UCSD-AML1 (cell line): ENCODE results near the gene TRDN.
"Not testable (repeated sequence)": the region's sequence is repeated elsewhere in the genome, so short reads cannot be mapped to it uniquely, and the experiment has no call there.

Experiments
- DNase-seq: peaks from one replicate; lab custom pipeline; 2025; ENCODE audit not compliant: unreplicated experiment; lab: John Stamatoyannopoulos, UW

The TRDN gene

GRCh38 chr6:123309130-123309529 lies 327.6 kb downstream of the TRDN start:
- DNase-seq: no peak

GRCh38 chr6:123306334-123306733 lies 330.4 kb downstream of the TRDN start:
- no peak for DNase-seq

- no peak for DNase-seq
These were observed 341.1 kb downstream of the TRDN start for GRCh38 chr6:123295672-123296071.

- DNase-seq: no peak
These were observed 341.6 kb downstream of the TRDN start for GRCh38 chr6:123295181-123295580.

GRCh38 chr6:123288649-123289048 lies 348.1 kb downstream of the TRDN start:
- no peak for DNase-seq

GRCh38 chr6:123276546-123276980 lies 360.2 kb downstream of the TRDN start:
- no peak for DNase-seq

- no peak for DNase-seq
These were observed 372.8 kb downstream of the TRDN start for GRCh38 chr6:123263981-123264380.

- DNase-seq: no peak
These were observed 396.1 kb downstream of the TRDN start for GRCh38 chr6:123240626-123241025.

- no peak for DNase-seq
These were observed 403.4 kb downstream of the TRDN start for GRCh38 chr6:123233336-123233735.

- not testable (repeated sequence) for DNase-seq
These were observed 409.0 kb downstream of the TRDN start for GRCh38 chr6:123227789-123228188.

- DNase-seq: no peak
These were observed 410.4 kb downstream of the TRDN start for GRCh38 chr6:123226398-123226797.

GRCh38 chr6:123224077-123224476 lies 412.7 kb downstream of the TRDN start:
- DNase-seq: no peak

- DNase-seq: no peak
These were observed 413.3 kb downstream of the TRDN start for GRCh38 chr6:123223461-123223860.

GRCh38 chr6:123215211-123215610 lies 421.5 kb downstream of the TRDN start:
- no peak for DNase-seq

GRCh38 chr6:123214433-123214832 lies 422.3 kb downstream of the TRDN start:
- DNase-seq: no peak

GRCh38 chr6:123213921-123214320 lies 422.8 kb downstream of the TRDN start:
- no peak for DNase-seq

GRCh38 chr6:123211777-123212545 lies 424.8 kb downstream of the TRDN start:
- DNase-seq: no peak

- DNase-seq: no peak
These were observed 426.1 kb downstream of the TRDN start for GRCh38 chr6:123210645-123211044.

- DNase-seq: no peak
These were observed 428.7 kb downstream of the TRDN start for GRCh38 chr6:123207967-123208510.

GRCh38 chr6:123203928-123204327 lies 432.8 kb downstream of the TRDN start:
- DNase-seq: no peak

GRCh38 chr6:123201869-123202372 lies 434.8 kb downstream of the TRDN start:
- no peak for DNase-seq

- DNase-seq: no peak
These were observed 443.5 kb downstream of the TRDN start for GRCh38 chr6:123193298-123193697.

- no peak for DNase-seq
These were observed 446.9 kb downstream of the TRDN start for GRCh38 chr6:123189816-123190215.
